Activated naive CD4-positive, alpha-beta T cell treated with anti-CD3 and anti-CD28 coated beads, Interleukin-2, amount 50 U/mL, for 72 hours (primary cell): Measurements from ENCODE around the gene CFAP73. TPM values are rescaled to one million over a fixed set of nuclear protein-coding genes. Genes with fewer than 3 reads are reported as not detected.

Source experiments
- ATAC-seq, 2 donors: fragments of 150-1000 bp; cut with Tn5 transposase; 2 replicates each; pipeline ENCODE4 v1.10.0; 2021; ENCODE audit warnings: mild to moderate bottlenecking in 2 of 2, moderate library complexity in 2 of 2
- DNase-seq, 2 donors: peaks; one replicate each; pipeline ENCODE4 v3.0.0; 2021 to 2022; ENCODE audit warnings: low spot score in 2 of 2
- H3K27ac Mint-ChIP-seq, 2 donors: one replicate each; pipeline ENCODE4 v1.8.0; 2022; ENCODE audit warnings: mild to moderate bottlenecking in 2 of 2, mixed read lengths in 2 of 2
- H3K36me3 Mint-ChIP-seq, 2 donors: one replicate each; pipeline ENCODE4 v1.8.0; 2022; ENCODE audit warnings: mixed read lengths in 2 of 2
- H3K9me3 Mint-ChIP-seq, 2 donors: one replicate each; pipeline ENCODE4 v1.8.0; 2022; ENCODE audit warnings: mixed read lengths in 2 of 2
- total RNA-seq, 2 donors: library from RNA; stranded (reverse); gene quantifications; one replicate each; pipeline ENCODE4 v1.2.3, GENCODE V29; 2022

Gene CFAP73
- total RNA-seq, 2 donors from 2014 or later, result 0.45 to 0.98 TPM

DNA sequence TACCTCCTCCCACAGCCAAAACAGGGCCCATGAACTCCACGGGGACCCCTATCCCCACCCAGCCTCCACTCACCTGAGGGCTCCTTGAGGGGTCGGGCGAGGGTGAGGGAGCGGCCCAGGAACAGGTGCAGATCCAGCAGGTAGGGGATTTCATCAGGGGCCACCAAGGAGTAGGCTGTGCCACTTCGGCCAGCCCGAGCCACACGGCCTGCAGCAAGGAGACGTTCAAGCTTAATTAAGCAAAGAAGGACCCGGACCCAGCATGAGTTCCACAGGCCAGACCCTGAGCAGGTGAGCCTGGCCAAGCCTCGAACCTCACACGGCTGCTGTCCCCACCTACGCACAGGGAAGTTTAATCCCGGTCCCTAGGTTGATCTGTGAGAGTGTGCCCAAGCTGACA is 20.2 kb downstream of the CFAP73 start:
- H3K36me3 Mint-ChIP-seq, result peaks cover 17 to 19% of the 10 kb centered on the region in 2 donors
- no peaks in the 10 kb centered on the region for H3K9me3 Mint-ChIP-seq
- DNase-seq (no peak), ATAC-seq (no peak)
- no peak overlapping the region for H3K27ac Mint-ChIP-seq

DNA sequence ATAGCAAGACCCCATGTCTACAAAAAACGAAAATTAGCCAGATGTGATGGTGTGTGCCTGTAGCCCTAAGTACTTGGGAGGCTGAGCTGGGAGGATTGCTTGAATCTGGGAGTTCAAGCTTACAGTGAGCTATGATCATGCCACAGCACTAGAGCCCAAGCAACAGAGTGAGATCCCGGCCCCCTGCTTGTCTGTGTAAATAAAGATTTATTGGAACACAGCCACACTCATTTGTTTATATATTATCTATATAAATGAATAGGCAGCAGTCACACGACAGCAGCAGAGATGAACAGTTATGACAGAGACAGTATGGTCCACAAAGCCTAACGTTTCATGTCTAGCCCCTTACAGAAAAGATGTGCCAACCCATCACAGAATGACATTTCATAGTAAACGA is 20.9 kb downstream of the CFAP73 start:
- no peak overlapping the region for H3K27ac Mint-ChIP-seq
- H3K36me3 Mint-ChIP-seq, result peaks cover 17 to 20% of the 10 kb centered on the region in 2 donors
- H3K9me3 Mint-ChIP-seq, result no peaks in the 10 kb centered on the region
- DNase-seq (no peak), ATAC-seq (no peak)

DNA sequence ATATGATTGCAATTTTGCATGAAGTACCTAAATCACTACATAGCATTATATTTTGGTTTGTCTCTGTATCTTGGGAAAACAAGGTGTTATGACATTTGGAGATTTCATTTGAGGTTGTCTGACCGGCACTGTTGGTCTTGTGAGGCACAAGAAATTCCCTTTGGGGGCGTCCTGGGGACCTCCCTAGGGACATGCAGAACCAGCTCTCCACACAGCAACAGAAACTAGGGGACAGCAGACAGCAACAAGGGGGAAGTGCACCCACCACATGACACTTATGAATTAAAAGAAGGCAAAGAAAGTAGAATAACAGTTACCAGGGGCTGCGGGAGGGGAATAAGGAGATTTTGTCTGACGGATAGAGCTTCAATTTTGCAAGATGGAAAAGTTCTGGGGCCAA is 21.4 kb downstream of the CFAP73 start:
- ATAC-seq, result no peak
- Mint-ChIP-seq H3K27ac (peak overlapping the region in 1 of 2 donors; percentile 1), H3K36me3 (peaks cover 17 to 20% of the 10 kb centered on the region in 2 donors), H3K9me3 (no peaks in the 10 kb centered on the region)
- no peak for DNase-seq

DNA sequence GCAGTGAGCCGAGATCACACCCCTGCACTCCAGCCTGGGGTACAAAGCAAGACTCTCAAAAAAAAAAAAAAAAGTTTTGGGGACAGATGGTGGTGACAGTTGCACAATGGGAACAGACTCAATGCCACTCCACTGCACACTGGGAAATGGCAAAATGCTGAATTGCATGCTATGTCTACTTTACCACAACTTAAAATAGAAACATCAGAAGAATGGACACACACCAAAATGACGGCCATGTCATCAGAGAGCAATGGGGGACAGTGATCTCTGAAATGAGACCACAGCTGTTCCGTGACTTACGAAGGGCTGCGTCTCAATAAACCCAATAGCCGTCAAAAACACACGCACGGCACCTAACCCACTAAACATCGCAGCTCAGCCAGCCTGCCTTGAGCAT is 22.0 kb downstream of the CFAP73 start:
- Mint-ChIP-seq H3K27ac (no peak overlapping the region), H3K36me3 (peaks cover 17 to 20% of the 10 kb centered on the region in 2 donors), H3K9me3 (no peaks in the 10 kb centered on the region)
- no peak for ATAC-seq
- no peak for DNase-seq

DNA sequence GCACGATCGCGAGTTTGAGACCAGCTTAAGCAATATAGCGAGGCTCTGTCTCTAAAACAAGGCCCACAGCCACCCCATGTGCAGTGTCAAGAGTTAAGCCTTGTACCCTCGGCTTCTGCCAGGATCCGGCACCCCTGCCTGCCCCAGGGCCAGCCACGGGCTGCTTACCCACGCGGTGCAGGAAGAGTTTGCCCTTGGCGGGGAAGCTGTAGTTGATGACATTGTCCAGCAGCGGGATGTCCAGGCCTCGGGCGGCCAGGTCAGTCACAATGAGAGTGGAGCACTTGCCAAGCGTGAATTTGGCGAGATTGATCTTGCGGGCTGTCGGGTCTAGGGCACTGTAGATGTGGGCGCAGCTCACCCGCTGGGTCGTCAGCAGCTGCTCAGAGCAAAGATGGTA is 22.7 kb downstream of the CFAP73 start:
- Mint-ChIP-seq H3K36me3 (peaks cover 17 to 27% of the 10 kb centered on the region in 2 donors), H3K27ac (no peak overlapping the region)
- ATAC-seq, result no peak

DNA sequence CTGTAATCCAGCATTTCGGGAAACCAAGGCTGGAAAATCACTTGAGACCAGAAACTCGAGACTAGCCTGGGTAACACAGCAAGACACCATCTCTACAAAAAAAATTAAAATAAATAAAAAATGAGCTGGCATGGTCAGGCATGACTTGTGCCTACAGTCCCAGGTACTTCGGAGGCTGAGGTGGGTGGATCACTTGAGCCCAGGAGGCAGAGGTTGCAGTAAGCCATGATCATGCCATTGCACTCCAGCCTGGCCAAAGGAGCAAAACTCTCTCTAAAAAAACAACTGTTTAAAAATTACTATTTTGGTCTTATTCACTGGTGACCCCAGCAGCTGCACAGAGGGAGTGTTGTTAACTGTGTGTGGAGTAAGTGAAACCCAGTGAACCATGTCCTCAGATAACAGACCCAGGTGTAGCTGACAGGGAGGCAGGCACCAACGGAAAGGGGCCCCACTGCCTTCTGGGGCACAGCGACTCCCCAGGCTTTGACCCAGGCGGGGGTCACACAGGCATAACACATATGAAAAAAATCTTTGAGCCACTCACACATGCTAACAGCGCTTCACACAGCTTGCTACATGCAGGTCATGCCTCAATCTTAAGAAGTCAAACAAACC is 23.7 kb downstream of the CFAP73 start:
- Mint-ChIP-seq H3K9me3 (no peaks in the 10 kb centered on the region), H3K27ac (no peak overlapping the region), H3K36me3 (peaks cover 17 to 37% of the 10 kb centered on the region in 2 donors)
- DNase-seq, result no peak
- no peak for ATAC-seq

More for the DNA sequence above, 22.7 kb downstream of the CFAP73 start:
- H3K9me3 Mint-ChIP-seq, result no peaks in the 10 kb centered on the region
- DNase-seq, result no peak

DNA sequence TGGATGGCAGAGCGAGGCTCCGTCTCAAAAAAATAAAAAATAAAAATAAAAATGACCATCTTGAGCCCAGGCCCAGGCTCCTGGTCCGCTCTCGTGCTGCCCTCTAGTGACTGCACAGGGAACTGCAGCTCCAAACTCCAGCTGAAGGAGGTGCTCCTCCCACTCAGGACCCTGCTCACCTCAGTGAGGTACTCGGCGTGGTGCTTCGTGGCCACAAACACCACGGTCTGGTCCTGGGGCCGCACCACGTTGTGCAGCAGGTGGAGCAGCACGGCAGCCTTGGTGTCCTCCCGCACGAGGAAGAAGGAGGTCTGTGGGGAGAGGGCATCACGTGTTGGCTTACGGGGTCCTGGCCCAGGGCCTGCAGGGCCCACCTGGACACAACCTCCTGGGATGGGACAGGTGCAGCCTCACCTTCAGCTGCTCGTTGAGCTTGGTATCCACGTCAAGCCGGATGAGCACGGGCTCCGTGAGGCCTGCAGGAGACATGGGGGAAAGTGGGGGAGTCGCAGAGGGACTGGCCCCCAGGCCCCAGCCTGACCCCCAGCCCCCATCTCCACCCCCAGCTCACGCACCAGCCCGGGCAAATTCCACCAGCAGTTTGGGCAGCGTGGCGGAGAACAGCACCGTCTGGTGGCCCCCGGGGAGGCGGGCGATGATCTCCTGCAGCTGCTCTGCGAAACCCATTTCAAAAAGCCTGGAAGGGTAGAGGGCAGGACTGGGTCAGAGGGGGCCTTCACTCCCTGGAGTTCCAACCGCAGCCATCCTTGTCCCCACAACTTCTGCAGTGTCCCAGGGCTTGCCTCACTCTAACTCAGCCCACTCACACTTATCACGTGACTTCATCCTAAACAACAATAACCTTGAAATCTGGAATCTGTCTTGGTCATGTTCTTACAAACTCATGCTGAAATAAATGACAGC is 25.2 kb downstream of the CFAP73 start:
- Mint-ChIP-seq H3K27ac (peak overlapping the region in 1 of 2 donors; percentile 81), H3K36me3 (peaks cover 17 to 37% of the 10 kb centered on the region in 2 donors), H3K9me3 (no peaks in the 10 kb centered on the region)
- peak in 1 of 2 donors; percentile 89 for DNase-seq
- peak; percentile 84 to 86 for ATAC-seq

DNA sequence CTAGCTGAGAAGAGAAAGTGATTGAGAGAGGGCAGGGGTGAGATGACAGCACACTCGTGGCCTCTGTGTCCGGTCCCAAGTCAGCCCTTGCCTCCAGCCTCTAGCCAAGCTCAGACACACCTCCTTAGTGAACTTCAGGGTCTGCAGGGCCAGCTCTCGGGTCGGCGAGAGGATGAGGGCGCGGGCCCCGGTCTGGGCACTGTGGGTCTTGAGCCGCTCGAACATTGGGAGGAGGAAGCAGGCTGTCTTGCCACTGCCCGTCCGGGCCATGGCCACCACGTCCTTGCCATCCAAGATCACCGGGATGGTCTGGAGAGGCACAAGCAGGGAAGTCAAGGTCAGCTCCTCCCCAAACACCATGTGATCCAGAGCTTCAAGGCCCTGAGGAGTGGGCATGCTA is 29.5 kb downstream of the CFAP73 start:
- ATAC-seq, result no peak
- no peak for DNase-seq
- Mint-ChIP-seq H3K9me3 (no peaks in the 10 kb centered on the region), H3K36me3 (peaks cover 0 to 23% of the 10 kb centered on the region in 2 donors), H3K27ac (no peak overlapping the region)

DNA sequence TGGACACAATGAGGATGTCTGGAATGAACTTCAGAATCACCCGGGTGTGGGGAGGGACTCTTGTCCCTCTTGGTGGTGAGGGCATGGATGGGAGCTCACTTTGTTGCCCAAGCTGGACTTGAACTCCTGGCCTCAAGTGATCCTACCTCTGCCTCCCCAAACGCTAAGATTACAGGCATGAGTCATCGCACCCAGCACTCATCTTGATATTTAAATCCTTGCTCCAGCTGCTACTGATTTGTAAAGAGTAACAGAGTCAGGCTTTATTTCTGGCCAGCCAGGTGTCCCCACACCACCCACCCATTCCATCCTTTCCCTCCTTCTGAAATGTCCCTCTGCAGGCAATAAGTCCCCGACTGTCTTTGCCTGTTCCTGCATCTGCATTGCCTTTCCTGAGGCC is 30.8 kb downstream of the CFAP73 start:
- peak overlapping the region in 1 of 2 donors; percentile 58 for H3K27ac Mint-ChIP-seq
- no peak for DNase-seq
- peaks cover 6 to 18% of the 10 kb centered on the region in 2 donors for H3K36me3 Mint-ChIP-seq
- no peak for ATAC-seq
- no peaks in the 10 kb centered on the region for H3K9me3 Mint-ChIP-seq

DNA sequence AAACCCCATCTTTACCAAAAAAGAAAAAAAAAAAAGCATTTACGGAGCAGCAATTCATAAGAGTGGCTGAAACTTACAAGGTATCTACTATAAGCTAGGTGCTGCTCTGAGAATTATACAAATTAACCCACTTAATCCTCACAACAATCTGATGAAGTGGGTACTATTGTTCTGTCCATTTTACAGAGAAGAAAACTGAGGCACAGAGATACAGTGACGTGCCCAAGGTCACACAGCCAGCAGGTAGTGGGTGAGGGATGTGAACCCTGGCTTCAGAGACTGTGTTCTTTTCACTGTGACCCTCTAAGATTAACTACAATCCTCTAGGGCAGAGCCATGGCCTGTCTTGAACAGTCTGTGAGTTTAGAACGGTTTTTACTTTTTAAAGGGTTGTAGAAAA is 32.5 kb downstream of the CFAP73 start:
- peak overlapping the region; percentile 55 to 96 for H3K27ac Mint-ChIP-seq
- no peak for DNase-seq
- H3K9me3 Mint-ChIP-seq, result no peaks in the 10 kb centered on the region
- H3K36me3 Mint-ChIP-seq, result peaks cover 16 to 23% of the 10 kb centered on the region in 2 donors
- no peak for ATAC-seq

DNA sequence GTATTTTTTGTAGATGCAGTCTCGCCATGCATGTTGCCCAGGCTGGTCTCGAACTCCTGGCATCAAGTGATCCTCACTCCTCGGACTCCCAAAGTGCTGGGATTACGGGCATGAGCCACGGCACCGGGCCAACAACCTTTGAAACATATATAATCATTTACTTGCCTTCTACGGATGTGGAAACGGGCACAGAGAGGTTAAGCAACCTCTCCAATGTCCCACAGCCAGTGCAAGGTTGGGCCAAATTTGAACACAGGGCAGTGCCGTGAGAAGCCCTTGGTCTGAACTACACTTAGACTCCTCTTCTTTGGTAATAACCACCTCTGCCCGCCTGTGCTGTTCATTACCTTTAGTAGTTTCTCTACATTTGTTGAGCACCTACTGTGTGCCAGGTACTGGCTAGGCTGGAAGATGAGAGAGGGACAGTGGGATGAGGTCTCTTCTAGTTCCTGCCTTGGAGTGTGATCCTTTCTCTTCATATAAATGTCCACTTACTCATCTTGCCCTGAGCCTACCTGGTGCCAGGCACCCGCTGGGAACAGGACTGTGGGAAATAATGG is 33.6 kb downstream of the CFAP73 start:
- no peak for DNase-seq
- no peaks in the 10 kb centered on the region for H3K9me3 Mint-ChIP-seq
- peaks cover 17 to 21% of the 10 kb centered on the region in 2 donors for H3K36me3 Mint-ChIP-seq
- peak overlapping the region; percentile 89 to 96 for H3K27ac Mint-ChIP-seq
- ATAC-seq, result no peak

DNA sequence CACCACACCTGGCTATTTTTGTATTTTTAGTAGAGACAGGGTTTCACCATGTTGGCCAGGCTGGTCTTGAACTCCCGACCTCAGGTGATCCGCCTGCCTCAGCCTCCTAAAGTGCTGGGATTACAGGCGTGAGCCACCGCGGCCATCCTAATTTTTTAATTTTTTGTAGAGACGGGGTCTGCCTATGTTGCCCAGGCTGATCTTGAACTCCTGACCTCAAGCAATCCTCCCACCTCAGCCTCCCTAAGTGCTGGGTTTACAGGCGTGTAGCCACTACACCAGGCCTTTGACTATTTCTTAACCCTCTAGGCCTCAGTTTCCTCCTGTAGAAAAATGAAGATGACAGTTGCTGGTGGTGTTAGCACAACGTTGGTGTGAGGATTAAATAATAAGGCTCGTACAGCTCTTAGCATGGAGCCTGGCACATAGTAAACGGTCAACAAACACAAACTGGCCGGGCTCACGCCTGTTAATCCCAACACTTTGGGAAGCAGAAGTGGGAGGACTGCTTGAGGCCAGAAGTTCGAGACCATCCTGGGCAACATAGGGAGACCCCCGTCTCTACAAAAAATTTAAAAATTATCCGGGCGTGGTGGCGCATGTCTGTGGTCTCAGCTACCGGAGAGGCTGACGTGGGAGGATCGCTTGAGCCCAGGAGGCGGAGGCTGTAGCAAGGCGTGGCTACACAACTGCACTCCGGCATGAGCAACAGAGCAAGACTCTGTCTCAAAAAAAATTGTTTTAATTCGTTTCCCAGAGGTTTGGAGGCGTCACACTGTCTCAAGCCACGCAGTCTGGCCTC is 34.8 kb downstream of the CFAP73 start:
- peak overlapping the region; percentile 90 to 96 for H3K27ac Mint-ChIP-seq
- no peak for DNase-seq
- peaks cover 20 to 21% of the 10 kb centered on the region in 2 donors for H3K36me3 Mint-ChIP-seq
- H3K9me3 Mint-ChIP-seq, result no peaks in the 10 kb centered on the region
- ATAC-seq, result peak; percentile 72

DNA sequence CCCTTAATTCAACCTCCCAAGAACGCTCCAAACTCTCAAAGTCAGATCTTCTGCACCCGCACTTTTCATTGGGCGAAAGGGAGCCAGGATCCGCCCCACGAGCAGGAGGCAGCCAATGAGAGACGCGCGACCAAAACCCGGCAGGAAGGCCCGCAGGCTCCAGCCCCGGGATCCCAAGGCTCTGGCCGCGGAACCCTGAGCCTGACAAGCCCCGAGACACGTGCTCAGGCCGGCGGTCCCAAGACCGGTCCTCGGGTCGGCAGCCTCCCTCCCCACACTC is 35.3 kb downstream of the CFAP73 start:
- H3K9me3 Mint-ChIP-seq, result no peaks in the 10 kb centered on the region
- ATAC-seq (peak; percentile 89 to 90), DNase-seq (peak; percentile 86 to 93)
- peaks cover 21 to 22% of the 10 kb centered on the region in 2 donors for H3K36me3 Mint-ChIP-seq
- peak overlapping the region; percentile 90 to 96 for H3K27ac Mint-ChIP-seq

DNA sequence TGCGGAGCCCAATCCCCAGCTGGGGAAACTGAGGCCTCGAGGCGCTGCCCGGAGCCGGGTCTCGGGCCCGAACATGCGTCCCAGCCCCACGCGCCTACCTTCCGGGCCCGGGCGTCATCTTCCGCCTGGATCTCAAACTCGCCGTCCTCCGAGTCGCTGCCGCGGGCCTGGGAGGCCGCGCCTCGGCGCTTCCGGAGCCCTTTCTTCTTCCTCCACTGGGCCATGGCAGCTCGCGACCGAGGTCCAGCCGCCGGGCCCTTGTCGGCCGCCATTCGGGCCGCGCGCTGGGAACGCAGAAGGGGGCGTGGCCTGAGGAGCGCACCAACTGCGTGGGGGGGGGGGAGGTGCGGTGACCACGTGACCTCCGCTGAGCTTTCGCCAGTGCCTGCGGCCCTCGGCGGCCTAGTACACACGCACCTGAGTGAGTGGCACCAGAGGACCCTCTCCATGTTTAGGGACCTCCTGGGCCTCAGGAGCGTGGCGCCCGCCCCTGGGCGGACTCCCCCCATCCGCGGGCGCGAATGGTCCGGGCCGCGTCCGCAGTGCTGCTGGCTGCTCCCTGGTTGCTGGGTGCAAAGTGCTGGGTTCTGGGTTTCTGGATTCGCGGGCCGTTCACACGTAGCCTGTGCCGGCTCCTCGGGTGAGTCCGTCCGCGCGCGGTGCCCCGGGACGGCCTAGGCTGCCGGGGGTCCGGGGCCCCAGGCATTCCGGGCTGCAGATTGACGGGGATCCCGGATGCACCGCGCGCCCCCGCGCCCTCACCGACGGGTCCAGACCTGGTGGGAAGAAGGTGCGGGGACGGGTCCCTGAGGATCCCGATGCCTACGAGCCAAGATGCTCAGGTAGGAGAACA is 35.9 kb downstream of the CFAP73 start, which contains the start of the genes DDX54 and RITA1:
Gene DDX54 (minus strand): TSS at position 299 of the 853 bp plus-strand sequence. CDS start 27 bp downstream, at position 272.
Gene RITA1 (plus strand): TSS at position 542 of the 853 bp plus-strand sequence. CDS start 1,026 bp downstream, outside the sequence.
- ATAC-seq (peak; percentile 64), DNase-seq (peak; percentile 80 to 87)
- Mint-ChIP-seq H3K36me3 (peaks cover 21 to 22% of the 10 kb centered on the region in 2 donors), H3K9me3 (no peaks in the 10 kb centered on the region), H3K27ac (peak within 1 kb of the TSS; percentile 96)

DNA sequence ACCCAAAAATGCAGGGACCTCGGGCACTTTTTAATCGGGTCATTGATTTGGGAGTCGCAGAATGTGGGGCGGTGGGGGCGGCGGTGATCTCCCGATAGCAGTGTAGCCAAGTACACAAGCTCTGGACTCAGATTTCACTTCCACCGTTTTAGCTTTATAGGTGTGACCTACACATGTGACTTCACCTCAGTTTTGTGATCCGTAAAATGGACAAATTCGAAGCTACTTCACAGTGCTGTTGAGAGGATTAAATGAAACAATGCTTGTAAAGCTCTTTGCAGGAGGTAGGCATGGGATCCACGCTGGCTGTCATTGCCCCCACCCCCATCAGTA is 36.5 kb downstream of the CFAP73 start:
- peak overlapping the region; percentile 96 for H3K27ac Mint-ChIP-seq
- no peaks in the 10 kb centered on the region for H3K9me3 Mint-ChIP-seq
- DNase-seq (no peak), ATAC-seq (no peak)
- peaks cover 21 to 22% of the 10 kb centered on the region in 2 donors for H3K36me3 Mint-ChIP-seq
